Small intestine (tissue), 7 donors: ENCODE data around the gene TRIM46. TPM values are rescaled to one million over a fixed set of nuclear protein-coding genes. Genes with fewer than 3 reads are reported as not detected.

Source experiments
- DNase-seq, 2 donors: peaks; one replicate each; pipeline versions ENCODE4 v3.0.0 to v3.0.0-alpha.2; 2013
- FAIRE-seq: peaks from 2 replicates; lab custom pipeline; 2012; peaks lifted over from hg19 to GRCh38; lab: Jason Lieb, UNC
- H3K27ac ChIP-seq, 3 donors: one replicate each; pipeline ENCODE4 v1.5.1; 2013; ENCODE audit warnings: low read length in 2 of 3, mild to moderate bottlenecking in 2 of 3, control low read depth in 1 of 3, inconsistent platforms in 1 of 3, low read depth in 1 of 3, moderate library complexity in 1 of 3
- H3K27me3 ChIP-seq, 3 donors: one replicate each; pipeline ENCODE4 v1.6.1; 2013; ENCODE audit warnings: low read length in 3 of 3, inconsistent platforms in 1 of 3; ENCODE audit not compliant: control insufficient read depth in 3 of 3, insufficient read depth in 3 of 3
- H3K36me3 ChIP-seq, 3 donors: one replicate each; pipeline ENCODE4 v1.6.1; 2013; ENCODE audit warnings: low read length in 3 of 3, inconsistent platforms in 1 of 3, low read depth in 1 of 3, mild to moderate bottlenecking in 1 of 3, moderate library complexity in 1 of 3; ENCODE audit not compliant: control insufficient read depth in 3 of 3, insufficient read depth in 2 of 3
- H3K4me1 ChIP-seq, 3 donors: one replicate each; pipeline ENCODE4 v1.6.1; 2013; ENCODE audit warnings: low read length in 2 of 3, inconsistent platforms in 1 of 3, low read depth in 1 of 3, mild to moderate bottlenecking in 1 of 3, moderate library complexity in 1 of 3; ENCODE audit not compliant: control insufficient read depth in 3 of 3, insufficient read depth in 2 of 3
- H3K4me3 ChIP-seq, 3 donors: one replicate each; pipeline ENCODE4 v1.5.1; 2013; ENCODE audit warnings: low read length in 3 of 3, control low read depth in 1 of 3, inconsistent platforms in 1 of 3, low read depth in 1 of 3, mild to moderate bottlenecking in 1 of 3, moderate library complexity in 1 of 3
- H3K9me3 ChIP-seq, 2 donors: one replicate each; pipeline ENCODE4 v1.6.1; 2013; ENCODE audit warnings: low read depth in 1 of 2, low read length in 1 of 2; ENCODE audit not compliant: control insufficient read depth in 2 of 2, insufficient read depth in 1 of 2
- WGBS, 3 donors: extraction: QIAGEN DNeasy Blood & Tissue Kit; methylation state at CpG; one replicate each; pipeline ENCODE4 v1.1.7; 2013; 5-methylcytosine and 5-hydroxymethylcytosine counted together
- polyA plus RNA-seq, 4 donors: library from polyadenylated mRNA; stranded (reverse) in 3 of 4; unstranded in 1 of 4; fragments of 200-250 nt in 3 of 4; fragments of 120-200 nt in 1 of 4; gene quantifications; one replicate each; pipeline versions ENCODE4 v1.2.1 to v1.2.3, GENCODE V29; 2013
- donor health status: healthy with polysubstance abuse.
- donor health status: control.
- donor health status: control.
- donor health status: Bipolar disorder and iron deficiency.
- donor health status: healthy.

Gene TRIM46
- polyA plus RNA-seq, 4 donors, result 0.27 to 0.64 (median 0.57) TPM; not detected in 1

DNA sequence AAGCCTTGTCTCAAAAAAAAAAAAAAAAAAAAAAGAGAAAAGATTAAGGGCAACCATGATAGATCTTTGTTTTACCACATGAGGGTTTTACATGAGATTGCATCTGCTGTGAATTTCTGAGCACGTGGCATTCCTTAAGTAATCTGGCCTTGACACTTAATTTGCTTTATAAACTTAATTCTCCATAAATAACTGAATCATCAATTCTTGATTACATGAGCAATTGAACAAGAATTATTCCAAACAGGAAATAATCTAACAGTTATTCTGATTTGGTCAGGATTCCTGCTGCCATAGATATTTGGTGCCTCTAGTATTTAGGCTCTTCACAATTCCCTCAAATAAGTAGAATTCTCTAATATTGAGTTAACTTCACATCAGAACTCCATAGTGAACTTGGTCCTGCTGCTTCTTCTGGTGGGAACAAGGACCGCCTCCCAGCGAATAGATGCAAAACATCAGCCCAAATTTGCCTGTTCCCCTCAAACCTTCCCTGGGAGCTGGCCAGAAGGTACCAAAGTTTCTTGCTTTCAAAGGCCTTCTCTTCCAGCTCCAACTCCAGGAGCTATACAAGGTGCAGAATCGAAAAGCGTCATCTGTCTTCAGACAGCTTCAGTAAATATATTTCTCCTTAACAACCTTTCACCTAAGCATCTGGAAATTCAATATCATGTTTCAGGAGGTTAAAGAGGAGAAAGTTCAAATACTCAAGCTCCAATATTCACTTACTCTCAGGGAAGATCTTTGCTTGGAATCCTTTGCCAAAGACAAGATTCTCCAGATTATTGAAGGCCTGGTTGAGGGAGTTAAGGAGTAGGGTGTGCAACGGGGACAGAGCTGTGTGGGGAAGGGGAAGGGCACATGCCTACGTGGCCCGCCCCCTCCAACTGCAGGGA, 1.6 kb upstream of the TRIM46 start:
- DNase-seq (no peak), FAIRE-seq (no peak)
- no peaks in the 10 kb centered on the region for H3K9me3 ChIP-seq
- peaks cover 3 to 20% (median 4%) of the 10 kb centered on the region in 3 donors for H3K4me1 ChIP-seq
- peaks cover 0 to 26% (median 2%) of the 10 kb centered on the region in 3 donors for H3K27me3 ChIP-seq
- H3K36me3 ChIP-seq, result peaks cover 0 to 25% (median 4%) of the 10 kb centered on the region in 3 donors
- H3K4me3 ChIP-seq, result peak overlapping the region; percentile 62 to 92 (median 86)
- 42 to 47% (median 46%) methylated on average over 8 of the region's 8 CpGs for WGBS, 3 donors
- peak overlapping the region; percentile 81 to 90 (median 83) for H3K27ac ChIP-seq

DNA sequence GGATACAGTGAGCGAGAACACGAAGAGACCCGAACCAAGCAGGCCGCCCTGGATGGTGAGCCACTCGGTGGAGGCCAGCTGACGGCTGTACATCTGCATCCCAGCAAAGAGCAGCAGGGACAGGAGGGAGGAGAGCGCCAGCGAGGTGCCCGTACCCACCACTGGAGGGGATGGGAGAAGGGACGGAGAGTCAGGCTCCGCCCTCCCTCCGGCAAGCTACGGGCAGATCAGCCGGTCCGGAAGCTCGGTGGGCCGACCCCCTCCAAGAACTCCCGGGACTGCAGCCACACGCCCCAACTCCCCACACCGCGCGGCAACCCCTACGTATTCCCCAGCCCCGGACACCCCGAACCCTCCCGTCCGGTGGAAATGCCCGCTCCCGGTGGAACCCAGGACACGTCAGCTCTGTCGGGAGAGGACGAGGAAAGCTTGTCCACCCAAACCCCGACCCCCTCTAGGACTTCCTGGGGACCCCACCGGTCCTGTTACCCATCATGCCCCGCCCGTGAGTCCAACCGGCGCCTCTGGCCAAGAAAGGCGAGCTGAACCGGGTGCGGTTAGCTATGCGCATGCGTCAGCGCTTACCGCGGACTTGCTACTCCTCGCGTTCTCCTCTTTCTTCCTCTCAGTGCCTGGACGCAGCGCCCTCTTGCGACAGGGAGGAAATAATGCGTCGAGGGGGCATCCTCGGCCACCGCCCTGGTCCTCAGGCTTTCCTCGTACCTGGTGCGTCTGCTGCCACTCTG, 744 bp upstream of the TRIM46 start, which contains the start of gene KRTCAP2:
KRTCAP2 (minus strand) TSS at position 573 of the 746 bp plus-strand sequence; CDS start at position 493, 80 bp downstream.
- peak; percentile 96 to 97 for DNase-seq
- FAIRE-seq, result no peak
- peak within 1 kb of the TSS; percentile 81 to 90 (median 83) for H3K27ac ChIP-seq
- H3K4me3 ChIP-seq, result peak within 1 kb of the TSS; percentile 62 to 92 (median 86)
- H3K4me1 ChIP-seq, result peaks cover 3 to 13% (median 4%) of the 10 kb centered on the region in 3 donors
- 0 to 1% (median 1%) methylated on average over 43 to 57 of the region's 57 CpGs for WGBS, 3 donors
- H3K27me3 ChIP-seq, result peaks cover 0 to 24% (median 2%) of the 10 kb centered on the region in 3 donors
- H3K9me3 ChIP-seq, result no peaks in the 10 kb centered on the region
- H3K36me3 ChIP-seq, result peaks cover 0 to 25% (median 4%) of the 10 kb centered on the region in 3 donors

DNA sequence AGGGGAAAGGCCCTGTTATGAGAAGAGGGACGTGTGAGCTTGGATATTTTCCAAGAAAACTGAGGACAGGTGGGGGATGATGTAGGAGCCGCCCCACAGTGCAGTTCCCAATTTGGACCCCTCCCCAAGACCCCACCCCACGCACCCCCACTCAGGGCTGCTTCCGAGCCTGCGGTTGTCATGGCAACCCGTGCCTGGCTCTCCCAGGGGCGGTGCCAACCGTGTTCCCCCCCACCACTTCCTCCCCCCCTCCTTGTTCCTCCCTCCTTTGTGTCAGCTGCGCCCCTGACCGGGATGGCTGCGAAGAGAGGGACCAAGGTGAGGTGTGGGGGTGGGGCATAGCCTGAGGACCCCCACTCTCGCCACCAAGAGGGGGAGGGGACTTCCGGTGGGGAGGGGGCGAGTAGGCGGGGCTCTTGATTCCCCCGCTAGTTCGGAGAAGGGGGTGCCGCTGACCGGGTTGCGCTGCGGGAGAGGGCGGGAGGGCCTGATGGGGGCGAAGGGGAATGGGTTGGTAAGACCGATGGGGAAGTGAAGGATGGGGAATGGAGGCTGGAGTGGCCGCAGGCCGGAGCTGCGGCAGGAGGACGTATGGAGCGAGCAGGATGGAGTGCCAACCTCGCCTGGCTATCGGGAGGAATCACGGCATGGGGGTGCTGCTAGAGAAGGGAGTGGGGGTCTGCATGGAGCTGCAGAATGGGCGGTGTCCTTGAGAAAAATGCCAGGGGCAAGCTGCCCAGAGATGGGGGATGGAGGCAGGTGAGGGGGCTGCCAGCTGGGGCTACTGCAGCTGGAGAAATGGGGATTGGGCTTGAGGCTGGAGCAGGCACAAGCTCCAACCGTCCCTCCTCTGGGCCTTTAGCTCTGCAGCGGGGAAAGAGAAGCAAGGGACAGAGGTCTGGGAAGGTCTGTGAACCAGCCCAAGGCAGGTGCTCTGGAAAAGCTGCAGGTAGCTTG, 953 bp downstream of the TRIM46 start:
- no peak for DNase-seq
- Histone ChIP-seq H3K9me3 (no peaks in the 10 kb centered on the region), H3K27ac (peak overlapping the region in 1 of 3 donors; percentile 24)

DNA sequence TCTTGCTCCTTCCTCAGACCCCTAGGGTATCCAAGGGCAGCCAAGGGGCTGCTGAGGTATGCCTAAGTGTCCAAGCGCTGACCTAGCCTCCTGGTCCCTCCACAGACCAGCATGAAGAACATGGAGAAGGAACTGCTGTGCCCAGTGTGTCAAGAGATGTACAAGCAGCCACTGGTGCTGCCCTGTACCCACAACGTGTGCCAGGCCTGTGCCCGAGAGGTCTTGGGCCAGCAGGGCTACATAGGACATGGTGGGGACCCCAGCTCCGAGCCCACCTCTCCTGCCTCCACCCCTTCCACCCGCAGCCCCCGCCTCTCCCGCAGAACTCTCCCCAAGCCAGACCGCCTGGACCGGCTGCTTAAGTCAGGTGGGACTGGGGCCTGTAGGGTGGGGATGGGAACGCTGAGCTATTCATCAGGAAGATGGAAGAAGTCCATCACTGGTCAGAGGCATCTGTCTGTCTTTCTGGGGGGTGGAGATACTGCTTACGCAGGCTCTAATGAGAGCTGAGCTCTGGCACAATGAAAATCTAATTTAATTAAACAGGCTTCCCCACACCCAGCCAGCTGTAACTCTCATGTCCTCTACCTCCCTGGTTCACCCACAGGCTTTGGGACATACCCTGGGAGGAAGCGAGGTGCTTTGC, 1.8 kb downstream of the TRIM46 start:
- H3K4me3 ChIP-seq, result no peak overlapping the region
- H3K27me3 ChIP-seq, result peaks cover 0 to 24% (median 2%) of the 10 kb centered on the region in 3 donors
- no peak for DNase-seq
- H3K27ac ChIP-seq, result no peak overlapping the region
- WGBS, 3 donors, result 87 to 94% (median 91%) methylated on average over 11 to 12 of the region's 12 CpGs
- H3K36me3 ChIP-seq, result peaks cover 0 to 15% (median 0%) of the 10 kb centered on the region in 3 donors
- FAIRE-seq, result no peak
- no peaks in the 10 kb centered on the region for H3K9me3 ChIP-seq
- H3K4me1 ChIP-seq, result peaks cover 3 to 13% (median 4%) of the 10 kb centered on the region in 3 donors

More for the DNA sequence above, 953 bp downstream of the TRIM46 start:
- WGBS, 3 donors, result 11 to 20% (median 20%) methylated on average over 26 to 35 of the region's 35 CpGs
- H3K36me3 ChIP-seq, result peaks cover 0 to 20% (median 3%) of the 10 kb centered on the region in 3 donors
- FAIRE-seq, result no peak
- H3K4me3 ChIP-seq, result peak overlapping the region in 1 of 3 donors; percentile 27
- H3K27me3 ChIP-seq, result peaks cover 0 to 24% (median 2%) of the 10 kb centered on the region in 3 donors
- H3K4me1 ChIP-seq, result peaks cover 3 to 13% (median 4%) of the 10 kb centered on the region in 3 donors

DNA sequence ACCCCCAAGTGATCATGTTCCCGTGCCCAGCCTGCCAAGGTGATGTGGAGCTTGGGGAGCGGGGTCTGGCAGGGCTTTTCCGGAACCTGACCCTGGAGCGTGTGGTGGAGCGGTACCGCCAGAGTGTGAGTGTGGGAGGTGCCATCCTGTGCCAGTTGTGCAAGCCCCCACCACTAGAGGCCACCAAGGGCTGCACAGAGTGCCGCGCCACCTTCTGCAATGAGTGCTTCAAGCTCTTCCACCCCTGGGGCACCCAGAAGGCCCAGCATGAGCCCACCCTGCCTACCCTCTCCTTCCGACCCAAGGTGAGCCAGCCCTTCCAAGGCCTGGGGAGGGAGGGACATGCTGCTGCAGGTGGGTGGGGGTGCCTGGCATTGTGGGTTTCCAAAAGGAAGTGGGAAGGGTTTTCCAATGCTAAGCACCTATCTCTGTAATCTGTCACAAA, 2.3 kb downstream of the TRIM46 start:
- no peak for FAIRE-seq
- no peak overlapping the region for H3K27ac ChIP-seq
- 77 to 78% (median 78%) methylated on average over 9 of the region's 9 CpGs for WGBS, 3 donors

DNA sequence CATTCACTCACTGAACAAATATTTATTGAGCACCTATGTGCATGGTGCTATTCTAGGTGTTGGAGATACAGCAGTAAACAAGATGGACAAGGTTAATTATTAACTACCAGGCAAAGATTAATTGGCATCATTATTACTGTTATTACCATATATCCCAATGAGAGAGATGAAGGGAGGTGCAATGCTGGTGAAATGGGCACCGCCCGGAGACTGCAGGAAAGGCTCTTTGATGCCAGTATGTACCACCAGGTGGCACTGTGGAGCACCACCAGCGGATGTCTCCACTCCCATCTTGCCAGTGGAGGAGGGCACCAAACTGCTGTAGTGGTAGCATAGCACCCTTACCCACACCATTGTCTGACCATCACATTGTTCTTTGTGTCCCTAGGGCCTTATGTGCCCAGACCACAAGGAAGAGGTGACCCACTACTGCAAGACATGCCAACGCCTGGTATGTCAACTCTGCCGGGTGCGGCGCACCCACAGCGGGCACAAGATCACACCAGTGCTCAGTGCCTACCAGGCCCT, 3.0 kb downstream of the TRIM46 start:
- H3K9me3 ChIP-seq, result no peaks in the 10 kb centered on the region
- FAIRE-seq (no peak), DNase-seq (peak; percentile 83 to 94)
- H3K36me3 ChIP-seq, result peaks cover 0 to 5% (median 0%) of the 10 kb centered on the region in 3 donors
- H3K27me3 ChIP-seq, result peaks cover 0 to 24% (median 2%) of the 10 kb centered on the region in 3 donors
- no peak overlapping the region for H3K27ac ChIP-seq
- peaks cover 3 to 13% (median 4%) of the 10 kb centered on the region in 3 donors for H3K4me1 ChIP-seq
- 54 to 62% (median 61%) methylated on average over 8 of the region's 8 CpGs for WGBS, 3 donors
- H3K4me3 ChIP-seq, result no peak overlapping the region

More for the DNA sequence above, 2.3 kb downstream of the TRIM46 start:
- DNase-seq, result no peak
- H3K9me3 ChIP-seq, result no peaks in the 10 kb centered on the region
- peaks cover 0 to 9% (median 0%) of the 10 kb centered on the region in 3 donors for H3K36me3 ChIP-seq
- H3K4me3 ChIP-seq, result no peak overlapping the region
- peaks cover 0 to 24% (median 2%) of the 10 kb centered on the region in 3 donors for H3K27me3 ChIP-seq
- peaks cover 3 to 13% (median 4%) of the 10 kb centered on the region in 3 donors for H3K4me1 ChIP-seq
